ENCODE results near the gene WNK4.

WNK4 gene

GRCh38 chr17:42797067-42798007, 16.9 kb downstream of the WNK4 start:
- DNase-seq (ENCODE audit: low read depth), result no peak

- DNase-seq (ENCODE audit: low read depth), result no peak
Measured at GRCh38 chr17:42798011-42798382, 17.6 kb downstream of the WNK4 start.

DNA sequence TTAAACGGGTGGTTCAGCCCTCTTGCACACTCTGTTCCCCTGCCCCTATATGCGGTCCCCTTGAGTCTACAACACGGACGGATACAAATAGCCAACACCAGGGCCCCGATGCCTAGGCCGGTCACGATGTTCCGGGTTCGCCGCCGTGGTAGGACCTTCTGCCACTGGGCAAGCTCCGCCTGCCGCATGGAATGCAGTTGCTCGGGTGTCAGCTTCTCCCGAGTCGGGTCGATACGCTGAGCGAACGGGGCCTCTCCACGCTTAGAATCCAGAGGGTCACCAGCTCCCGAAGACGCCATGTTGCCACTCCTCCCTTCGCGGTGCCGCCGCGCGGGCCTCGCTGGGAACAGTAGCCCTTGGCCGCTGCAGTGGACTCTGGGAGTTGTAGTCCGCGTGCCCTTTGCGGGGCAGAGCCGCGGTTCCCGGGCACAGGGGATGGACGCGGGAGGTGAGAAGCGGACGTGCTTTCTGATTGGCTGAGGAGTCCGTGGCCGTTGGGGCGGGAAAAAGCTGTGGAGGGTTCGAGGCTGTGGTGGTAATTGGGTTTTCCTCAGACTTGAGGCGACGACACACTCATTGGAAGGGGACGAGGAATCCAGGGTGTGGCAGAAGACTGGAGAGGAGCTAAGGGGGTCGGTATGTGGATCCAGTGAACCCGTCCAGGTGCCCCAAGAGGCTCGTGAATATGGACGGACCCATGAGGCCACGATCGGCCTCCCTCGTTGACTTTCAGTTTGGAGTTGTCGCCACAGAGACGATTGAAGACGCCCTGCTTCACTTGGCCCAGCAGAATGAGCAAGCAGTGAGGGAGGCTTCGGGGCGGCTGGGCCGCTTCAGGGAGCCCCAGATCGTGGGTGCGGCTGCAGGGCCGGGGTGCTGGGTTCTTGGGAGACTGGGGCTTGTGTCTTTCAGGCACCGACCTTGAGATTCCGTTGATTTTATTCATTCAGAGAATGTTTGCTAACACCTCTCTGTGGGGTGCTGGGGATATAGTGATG, 18.3 kb downstream of the WNK4 start, which contains the start of the genes CNTD1 and COA3:
Gene CNTD1, plus strand, starts transcription at position 479 of the 998 bp plus-strand sequence. Its CDS starts 207 bp downstream, at position 686.
Gene COA3, minus strand, starts transcription at position 322 of the 998 bp plus-strand sequence. Its CDS starts 23 bp downstream, at position 299.
- DNase-seq (ENCODE audit: low read depth), result peak; percentile 54

DNA sequence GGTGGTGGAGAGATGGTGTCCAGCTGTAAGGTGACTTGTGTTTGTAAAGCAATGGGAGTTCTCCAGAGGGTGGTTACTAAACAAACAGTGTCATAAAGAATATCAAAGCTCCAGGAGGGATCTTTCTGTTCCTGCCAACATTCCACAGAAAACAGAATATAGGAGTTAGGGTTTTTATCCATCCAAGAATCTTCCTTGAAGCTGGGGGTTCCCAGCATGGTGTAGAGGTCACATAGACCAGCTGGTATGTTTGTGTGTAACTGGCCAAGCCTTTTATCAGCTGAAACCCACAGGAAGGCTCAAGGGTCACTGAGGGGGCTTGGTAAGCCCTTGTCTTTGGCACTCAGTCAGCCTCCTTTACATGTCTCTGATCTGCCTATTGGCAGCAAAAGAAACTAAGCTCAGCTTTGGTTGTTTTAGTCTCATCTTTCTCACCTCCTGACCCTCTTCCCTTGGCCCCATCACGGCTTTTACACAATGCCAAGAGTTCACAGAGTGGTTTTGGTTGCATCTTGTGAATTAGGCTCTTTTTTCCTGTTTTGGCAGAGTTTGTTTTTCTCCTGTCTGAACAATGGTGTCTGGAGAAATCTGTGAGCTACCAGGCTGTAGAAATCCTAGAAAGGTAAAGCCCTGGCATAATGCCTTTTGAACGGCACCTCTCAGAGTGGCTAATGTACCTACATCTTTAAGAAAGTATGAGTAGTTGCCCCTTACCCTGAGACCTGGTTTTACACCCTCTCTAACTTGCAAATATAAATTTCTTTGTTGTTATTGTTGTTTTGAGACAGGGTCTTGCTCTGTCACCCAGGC, 22.9 kb downstream of the WNK4 start:
- no peak for DNase-seq (ENCODE audit: low read depth)

GRCh38 chr17:42804918-42805367, 24.5 kb downstream of the WNK4 start:
- no peak for DNase-seq (ENCODE audit: low read depth)

DNA sequence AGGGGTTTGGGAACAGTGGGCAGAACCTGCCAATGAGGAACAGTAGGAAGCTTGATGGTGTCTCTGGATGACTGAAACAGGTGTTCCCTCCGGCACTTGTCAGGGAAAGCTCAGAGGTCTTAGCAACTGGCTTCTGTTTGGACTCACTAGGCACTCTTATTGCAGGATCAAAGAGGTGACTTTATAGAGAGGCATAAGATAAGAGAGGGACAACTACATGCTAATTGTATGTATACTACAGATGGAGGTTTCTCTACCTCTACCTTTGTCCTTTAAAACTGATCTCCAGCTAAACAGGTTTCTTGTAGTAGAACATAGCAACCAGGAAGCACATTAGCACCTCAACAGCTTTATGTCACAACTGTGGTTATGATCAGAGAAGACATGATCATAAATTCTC, 25.8 kb downstream of the WNK4 start:
- no peak for DNase-seq (ENCODE audit: low read depth)

DNA sequence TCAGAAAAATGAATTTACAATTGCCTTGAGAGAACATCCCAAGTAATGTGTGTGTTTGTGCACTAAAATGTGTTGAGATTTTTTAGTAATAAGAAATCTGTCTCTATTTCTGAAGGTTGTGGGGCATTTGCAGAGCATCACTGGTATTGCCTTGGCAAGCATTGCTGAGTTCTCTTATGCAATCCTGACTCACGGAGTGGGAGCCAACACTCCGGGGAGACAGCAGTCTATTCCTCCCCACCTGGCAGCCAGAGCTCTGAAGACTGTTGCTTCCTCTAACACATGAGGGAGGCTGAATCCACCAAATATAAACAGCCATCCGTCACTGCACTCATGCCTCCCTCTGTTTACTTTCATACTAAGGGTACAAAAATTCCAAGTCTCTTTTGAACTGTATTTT, 28.8 kb downstream of the WNK4 start:
- no peak for DNase-seq (ENCODE audit: low read depth)

GRCh38 chr17:42814633-42815399, 34.4 kb downstream of the WNK4 start:
- no peak for DNase-seq (ENCODE audit: low read depth)

DNA sequence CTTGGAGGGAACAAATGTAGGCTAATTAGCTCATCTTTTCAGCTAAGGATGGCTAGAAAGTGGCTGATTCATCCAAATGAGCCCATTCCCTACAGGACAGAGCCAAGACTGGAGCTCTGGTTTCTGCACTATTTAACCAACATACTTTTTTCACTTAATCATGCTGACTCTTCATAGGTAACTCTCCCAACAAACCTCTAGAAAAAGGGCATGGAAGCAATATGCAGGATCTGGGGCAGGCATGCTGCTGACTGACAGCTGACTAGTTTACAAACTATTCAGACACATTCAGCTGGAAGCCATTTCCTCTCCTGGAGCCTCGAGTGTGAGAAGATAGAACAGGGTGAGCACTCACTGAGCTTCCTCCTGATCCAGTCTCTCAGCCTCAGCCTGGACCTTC, 37.5 kb downstream of the WNK4 start:
- DNase-seq (ENCODE audit: low read depth), result no peak

- no peak for DNase-seq (ENCODE audit: low read depth)
Measured at GRCh38 chr17:42818379-42818778, 38.0 kb downstream of the WNK4 start.

DNA sequence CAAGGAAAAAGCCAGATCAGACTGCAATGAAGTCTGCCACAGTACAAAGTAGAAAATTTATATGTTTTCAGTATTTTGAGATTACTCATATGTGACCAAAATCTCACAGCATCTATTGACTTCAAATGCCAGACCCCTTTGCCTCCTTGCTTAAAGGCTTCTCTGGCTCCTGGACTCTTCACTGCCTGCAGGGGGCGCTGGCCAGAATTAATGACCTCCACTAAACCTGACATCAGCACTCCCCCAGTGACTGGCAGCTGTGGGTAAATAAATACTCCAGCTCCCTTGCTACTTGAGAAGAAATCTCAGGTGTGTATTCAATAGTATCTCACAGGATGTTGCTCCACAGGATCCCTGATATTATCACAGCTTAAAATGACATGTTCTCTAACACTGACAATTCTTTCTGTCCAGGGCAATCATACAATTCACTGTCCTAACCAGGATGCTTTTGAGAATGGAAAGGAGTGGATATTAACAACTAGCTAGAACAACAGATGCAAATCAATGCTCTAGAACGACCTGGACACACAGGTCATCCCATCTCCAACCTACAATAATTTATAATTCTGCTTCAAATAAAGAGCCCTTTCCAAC, 39.6 kb downstream of the WNK4 start:
- peak; percentile 29 for DNase-seq (ENCODE audit: low read depth)

GRCh38 chr17:42821176-42821575, 40.8 kb downstream of the WNK4 start:
- DNase-seq (ENCODE audit: low read depth), result no peak

DNA sequence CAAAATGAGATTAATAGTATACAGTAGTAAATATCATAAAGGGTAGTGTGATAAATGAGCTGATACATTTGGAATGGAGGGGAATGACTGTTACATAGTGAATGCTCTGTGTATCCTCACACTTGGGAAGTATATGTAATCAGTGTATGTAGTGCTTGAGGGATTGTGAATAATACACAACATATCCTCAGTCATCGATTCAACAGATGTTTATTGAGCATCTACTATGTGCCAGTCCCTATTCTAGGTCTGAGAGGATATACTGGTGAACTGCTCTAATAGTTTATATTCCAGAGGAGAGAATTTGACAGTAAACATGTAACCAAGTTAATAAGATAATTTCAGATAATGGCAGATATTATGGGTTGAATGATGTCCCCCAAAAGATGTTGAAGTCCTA, 47.1 kb downstream of the WNK4 start:
- no peak for DNase-seq (ENCODE audit: low read depth)

- DNase-seq (ENCODE audit: low read depth), result no peak
Measured at GRCh38 chr17:42830971-42831370, 50.6 kb downstream of the WNK4 start.

DNA sequence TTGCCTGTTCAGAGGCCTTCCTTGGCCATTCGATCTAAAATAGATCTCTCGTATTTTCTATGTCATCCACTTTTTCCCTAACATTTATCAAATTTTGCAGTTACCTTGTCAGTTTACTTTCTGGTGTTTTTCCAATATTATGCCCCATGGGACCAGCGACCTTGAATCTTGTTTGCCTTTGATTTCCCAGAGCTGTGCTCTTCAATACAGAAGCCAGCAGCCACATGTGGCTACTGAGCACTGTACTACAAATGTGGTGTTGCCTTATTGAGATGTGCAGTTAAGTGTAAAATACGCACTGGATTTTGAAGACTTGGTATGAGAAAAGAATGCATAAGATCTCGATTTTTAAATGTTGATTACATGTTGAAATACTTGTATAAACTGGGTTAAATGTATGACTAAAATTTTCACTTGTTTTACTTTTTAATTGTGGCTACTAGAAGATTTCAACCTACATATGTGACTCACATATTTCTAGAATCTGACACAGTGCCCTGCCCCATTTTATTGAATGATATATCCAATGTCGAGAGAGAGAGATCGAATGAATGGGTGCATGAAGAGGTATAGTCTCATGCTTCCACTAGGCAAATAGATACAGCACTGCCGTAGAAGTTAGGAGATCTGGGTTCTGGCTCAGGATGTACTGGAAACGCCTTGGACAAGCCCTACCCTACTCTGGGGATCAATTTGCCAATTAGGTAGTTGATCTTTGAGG, 52.0 kb downstream of the WNK4 start:
- no peak for DNase-seq (ENCODE audit: low read depth)

- peak; percentile 84 for DNase-seq (ENCODE audit: low read depth)
Measured at GRCh38 chr17:42832934-42833766, 52.7 kb downstream of the WNK4 start, which contains the start of gene PSME3. Gene PSME3, plus strand, starts transcription at chr17:42833397. Its CDS starts 235 bp downstream, at chr17:42833632.

- DNase-seq (ENCODE audit: low read depth), result no peak
Measured at GRCh38 chr17:42833767-42834422, 53.5 kb downstream of the WNK4 start.

DNA sequence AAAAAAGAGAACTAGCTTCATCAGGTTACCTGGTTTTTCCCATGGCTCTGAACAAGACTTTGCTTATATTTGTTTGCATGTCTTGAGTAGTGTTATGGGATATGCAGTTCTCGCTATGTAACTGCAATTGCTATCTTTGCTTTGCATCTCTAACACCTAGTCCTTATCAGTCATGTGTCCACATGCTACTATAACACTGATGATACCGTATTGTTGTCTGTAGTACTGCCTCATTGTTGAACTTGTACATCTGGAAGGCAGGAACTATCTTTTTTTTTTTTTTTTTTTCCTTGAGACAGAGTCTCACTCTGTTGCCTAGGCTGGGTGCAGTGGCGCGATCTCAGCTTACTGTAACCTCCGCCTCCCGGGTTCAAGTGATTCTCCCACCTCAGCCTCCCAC, 55.3 kb downstream of the WNK4 start:
- no peak for DNase-seq (ENCODE audit: low read depth)
